LNCaP clone FGC (cell line): ENCODE data around the gene NFIL3.
A peak's percentile ranks its signal among the peaks of the same experiment; 100 is the strongest.

Experiments
- DNase-seq: peaks from one replicate; pipeline ENCODE4 v3.0.0-alpha.2; 2011; ENCODE audit warnings: low read depth
- H3K4me3 ChIP-seq: 2 replicates; pipeline ENCODE4 v1.5.1; 2011; ENCODE audit warnings: mild to moderate bottlenecking, low read depth, low read length, control low read depth
- TF ChIP-seq, protein P1 (sequence below): IDR thresholded peaks from 2 replicates; pipeline ENCODE4 v1.5.1; 2012; ENCODE audit warnings: mild to moderate bottlenecking; ENCODE audit not compliant: control insufficient read depth, insufficient read depth; ENCODE audit errors: extremely low read depth

Gene NFIL3

DNA sequence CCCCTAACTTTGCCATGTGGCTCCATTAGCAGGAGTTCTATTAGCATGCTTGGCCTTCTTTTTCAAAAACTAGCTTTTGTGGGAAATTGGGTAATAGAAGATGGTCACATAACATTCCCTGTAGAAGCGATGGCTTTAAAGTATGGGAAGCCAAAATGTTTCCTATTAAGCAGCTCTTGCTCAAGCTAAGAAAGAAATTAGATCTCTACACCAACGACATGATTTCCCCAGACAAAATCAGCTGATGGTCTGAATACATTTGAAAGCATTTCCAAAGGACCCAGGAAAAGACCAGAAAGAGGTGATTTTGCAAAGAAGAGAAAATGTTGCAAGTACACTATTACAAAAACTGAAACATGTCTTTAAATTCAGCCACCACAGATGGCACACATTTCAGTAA lies 4.8 kb upstream of the NFIL3 start:
- no peak overlapping the region for H3K4me3 ChIP-seq
- no peak for DNase-seq
- TF ChIP-seq, protein P1, sequence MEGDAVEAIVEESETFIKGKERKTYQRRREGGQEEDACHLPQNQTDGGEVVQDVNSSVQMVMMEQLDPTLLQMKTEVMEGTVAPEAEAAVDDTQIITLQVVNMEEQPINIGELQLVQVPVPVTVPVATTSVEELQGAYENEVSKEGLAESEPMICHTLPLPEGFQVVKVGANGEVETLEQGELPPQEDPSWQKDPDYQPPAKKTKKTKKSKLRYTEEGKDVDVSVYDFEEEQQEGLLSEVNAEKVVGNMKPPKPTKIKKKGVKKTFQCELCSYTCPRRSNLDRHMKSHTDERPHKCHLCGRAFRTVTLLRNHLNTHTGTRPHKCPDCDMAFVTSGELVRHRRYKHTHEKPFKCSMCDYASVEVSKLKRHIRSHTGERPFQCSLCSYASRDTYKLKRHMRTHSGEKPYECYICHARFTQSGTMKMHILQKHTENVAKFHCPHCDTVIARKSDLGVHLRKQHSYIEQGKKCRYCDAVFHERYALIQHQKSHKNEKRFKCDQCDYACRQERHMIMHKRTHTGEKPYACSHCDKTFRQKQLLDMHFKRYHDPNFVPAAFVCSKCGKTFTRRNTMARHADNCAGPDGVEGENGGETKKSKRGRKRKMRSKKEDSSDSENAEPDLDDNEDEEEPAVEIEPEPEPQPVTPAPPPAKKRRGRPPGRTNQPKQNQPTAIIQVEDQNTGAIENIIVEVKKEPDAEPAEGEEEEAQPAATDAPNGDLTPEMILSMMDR = no peak

DNA sequence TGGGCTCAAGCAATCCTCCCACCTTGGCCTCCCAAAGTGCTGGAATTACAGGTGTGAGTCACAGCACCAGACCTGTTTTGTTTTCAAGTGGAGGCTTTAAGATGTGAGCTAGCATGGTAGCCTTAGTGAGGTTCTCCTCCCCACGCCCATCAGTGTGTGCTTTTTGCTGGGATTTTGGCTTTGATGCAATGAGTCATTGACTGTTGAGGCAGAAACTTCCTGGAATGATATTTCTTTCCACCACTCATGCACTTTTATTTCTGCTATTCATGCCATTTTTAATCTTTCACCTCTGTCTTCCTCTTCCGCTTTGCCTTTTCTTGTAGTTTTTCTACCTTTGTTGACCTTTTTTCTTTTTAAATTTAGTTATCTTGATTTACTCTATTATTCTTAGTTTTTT lies 4.2 kb upstream of the NFIL3 start:
- TF ChIP-seq, protein P1 = no peak
- no peak for DNase-seq
- no peak overlapping the region for H3K4me3 ChIP-seq

DNA sequence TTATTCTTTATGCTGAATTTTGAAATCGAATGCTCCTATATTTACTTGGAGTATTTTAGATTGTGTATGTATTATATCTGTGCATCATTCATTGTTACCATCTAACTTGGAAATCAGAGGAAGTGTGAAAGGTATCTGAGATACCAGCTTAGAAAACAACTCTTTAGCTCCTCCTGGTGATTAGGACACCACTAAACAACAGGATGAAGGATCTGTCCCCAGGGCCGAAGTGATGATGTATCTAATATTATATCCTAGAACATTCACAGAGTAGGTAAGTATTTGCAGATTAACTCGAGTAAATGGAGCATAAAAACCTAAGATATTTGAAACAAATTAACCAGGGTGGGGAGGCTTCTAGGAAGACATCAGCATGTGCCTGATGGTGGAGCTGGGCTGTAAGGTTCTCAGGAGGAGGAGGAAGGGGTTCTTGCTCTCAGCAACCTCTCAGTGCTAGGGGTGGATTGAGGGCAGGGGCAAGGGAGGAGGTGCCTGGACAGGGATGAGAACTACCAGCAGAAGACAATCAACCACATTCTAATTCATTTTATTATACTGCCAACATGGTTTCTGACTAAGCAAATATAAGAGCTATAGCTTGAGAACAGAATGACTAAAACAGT lies 2.6 kb upstream of the NFIL3 start:
- DNase-seq = peak; percentile 43
- TF ChIP-seq, protein P1 = peak; percentile 84
- no peak overlapping the region for H3K4me3 ChIP-seq

DNA sequence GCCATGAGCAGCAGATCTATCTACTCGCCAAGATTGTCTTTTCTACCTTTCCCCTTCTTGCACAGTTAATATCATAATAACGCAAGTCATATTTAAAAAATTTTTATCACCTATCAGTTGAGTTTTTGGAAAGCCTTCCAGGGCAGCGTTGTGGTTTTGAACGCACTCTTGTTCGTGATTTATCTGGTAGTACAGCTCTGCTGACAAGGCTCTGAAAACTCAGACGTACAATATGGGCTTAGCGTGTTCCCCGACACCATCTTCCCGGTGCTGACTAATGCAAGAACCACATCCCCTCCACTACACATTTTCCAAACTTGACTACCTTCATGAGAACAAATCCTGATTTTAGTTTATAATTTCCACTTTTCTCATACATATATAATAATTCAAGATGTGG lies 1.6 kb upstream of the NFIL3 start:
- TF ChIP-seq, protein P1 = no peak
- H3K4me3 ChIP-seq = no peak overlapping the region

DNA sequence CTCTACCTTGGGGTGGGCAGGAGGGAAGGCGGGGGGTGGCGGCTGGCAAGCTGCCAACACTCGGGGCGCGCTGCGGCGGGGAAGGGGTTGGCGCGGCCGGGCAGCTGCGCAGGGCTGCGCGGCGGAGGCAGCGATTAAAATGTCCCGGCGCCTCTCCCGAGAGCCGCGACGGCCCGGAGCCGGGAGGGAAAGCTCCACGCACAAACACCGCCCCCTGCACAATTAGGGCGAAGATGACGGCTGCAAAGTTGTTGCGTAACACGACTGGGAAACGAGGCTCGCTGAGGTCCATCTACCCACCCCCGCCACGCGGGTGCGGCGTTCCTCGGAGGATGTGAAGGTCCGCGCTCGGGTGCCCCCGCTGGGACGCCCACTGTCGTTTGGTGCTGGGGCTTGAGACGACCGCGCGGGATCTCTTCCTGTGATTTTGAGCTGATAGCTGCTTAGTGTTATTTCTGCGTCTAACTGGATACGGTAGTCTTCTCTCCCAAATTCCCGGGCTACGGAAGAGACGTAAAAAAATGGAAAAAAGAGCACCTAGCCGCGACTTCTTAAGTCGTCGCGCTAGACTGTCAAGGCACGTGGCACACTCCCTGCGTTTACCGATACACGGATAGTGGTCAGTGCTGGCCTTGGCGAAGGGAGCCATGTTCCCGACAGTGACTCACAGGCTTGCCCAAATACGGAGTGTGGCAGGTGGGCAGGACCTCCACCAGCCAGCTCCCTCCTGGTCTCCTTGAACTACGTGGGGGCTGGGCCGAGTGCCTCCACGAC lies 958 bp upstream of the NFIL3 start:
- no peak for DNase-seq
- TF ChIP-seq, protein P1 = 0 out of 2 replicates have a peak, but pooled peaks have one; percentile 10
- H3K4me3 ChIP-seq = peak overlapping the region; percentile 67

More for the DNA sequence above, 1.6 kb upstream of the NFIL3 start:
- no peak for DNase-seq

DNA sequence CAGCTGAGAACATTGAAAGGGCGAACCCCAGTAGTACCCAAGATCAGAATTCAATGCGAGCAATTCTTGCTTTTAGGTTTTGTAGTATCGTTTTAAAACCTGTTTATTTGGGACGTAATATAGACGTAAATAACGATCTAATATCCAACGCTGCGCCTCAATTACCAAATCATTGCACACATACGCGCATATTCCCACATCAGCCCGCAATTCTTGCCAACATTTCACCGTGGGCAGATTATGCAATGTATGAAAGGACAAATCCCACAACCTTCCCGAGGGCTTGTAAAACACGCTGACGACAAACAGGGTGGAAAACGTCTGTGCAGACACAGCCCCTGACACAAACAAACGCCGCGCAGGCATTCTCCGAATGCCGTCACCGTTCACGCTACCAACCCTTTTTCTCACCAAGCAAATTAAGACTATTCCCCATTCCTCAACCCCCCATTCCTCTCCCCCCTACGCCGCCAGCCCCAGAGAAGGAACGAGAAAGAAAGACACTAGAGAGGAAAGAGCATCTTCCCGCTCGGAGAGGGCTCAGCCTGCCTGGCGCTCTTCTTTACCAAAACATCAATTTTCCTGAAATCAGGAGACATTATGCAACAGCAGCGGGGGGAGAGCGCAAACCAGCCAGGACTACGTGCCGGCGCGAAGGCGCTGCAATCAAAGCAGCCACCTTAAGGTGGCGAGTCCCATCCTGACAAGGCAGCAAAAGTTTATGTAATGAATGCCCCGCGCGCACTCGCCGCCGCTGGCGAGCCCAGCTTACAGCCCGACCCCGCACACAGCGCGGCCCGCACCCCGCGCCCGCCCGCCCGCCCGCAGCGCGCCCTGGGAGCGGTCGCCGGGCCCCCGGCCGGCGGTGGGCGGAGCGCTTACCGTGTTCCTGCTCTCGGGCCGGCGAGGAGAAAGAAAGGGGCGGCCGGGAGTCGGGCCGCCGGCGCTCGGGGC lies 597 bp downstream of the NFIL3 start:
- DNase-seq = peak; percentile 52

More for the DNA sequence above, 597 bp downstream of the NFIL3 start:
- TF ChIP-seq, protein P1 = peak; percentile 31
- peak overlapping the region; percentile 95 for H3K4me3 ChIP-seq
